Dedifferentiated amniotic fluid mesenchymal stem cell (primary cell): Measurements from ENCODE around the gene ATP9B.
"Not testable (repeated sequence)": the region's sequence is repeated elsewhere in the genome, so short reads cannot be mapped to it uniquely, and the experiment has no call there.

Experiments used
- DNase-seq: peaks from one replicate; pipeline ENCODE4 v3.0.0-alpha.2; 2016; ENCODE audit errors: extremely low spot score

ATP9B gene

DNA sequence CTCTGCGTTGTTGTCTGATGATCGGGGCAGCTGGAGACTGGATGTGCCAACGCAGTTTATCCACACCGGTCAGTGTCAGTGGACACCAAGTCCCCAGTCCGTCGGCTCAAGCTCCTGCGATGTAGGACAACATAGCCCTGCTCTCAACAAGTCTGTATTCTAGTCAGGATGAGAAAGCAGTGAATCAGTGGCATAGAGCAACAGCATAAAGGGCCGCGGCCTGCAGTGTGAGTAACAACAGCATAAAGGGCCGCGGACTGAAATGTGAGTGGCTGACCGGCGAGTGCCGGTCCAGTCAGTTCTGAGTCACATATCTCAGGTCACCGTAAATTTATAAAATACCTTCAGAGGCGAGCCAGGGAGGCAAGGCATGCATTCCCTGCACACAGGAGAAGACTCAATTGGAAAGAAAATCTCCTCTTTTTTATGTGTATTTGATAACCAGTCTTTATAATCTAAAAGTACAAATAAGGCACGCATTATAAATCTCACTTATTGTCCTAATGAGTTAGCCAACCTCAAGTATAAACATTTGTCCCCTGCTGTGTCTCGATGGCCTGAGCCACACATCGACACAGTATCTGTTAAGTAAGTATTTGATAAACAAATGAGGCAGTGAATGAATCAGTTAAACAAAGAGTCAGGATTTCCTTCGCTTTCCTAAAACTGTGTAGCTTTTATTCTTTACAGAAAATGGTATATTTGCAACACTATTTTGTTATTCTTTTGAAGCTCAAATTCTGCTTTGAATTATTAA is 292.8 kb downstream of the ATP9B start:
- DNase-seq, result no peak

- DNase-seq, result no peak
These were observed 296.5 kb downstream of the ATP9B start for GRCh38 chr18:79365701-79366100.

GRCh38 chr18:79366177-79367094 is 297.2 kb downstream of the ATP9B start:
- DNase-seq, result peak; percentile 61

GRCh38 chr18:79367480-79367879 is 298.3 kb downstream of the ATP9B start:
- no peak for DNase-seq

DNA sequence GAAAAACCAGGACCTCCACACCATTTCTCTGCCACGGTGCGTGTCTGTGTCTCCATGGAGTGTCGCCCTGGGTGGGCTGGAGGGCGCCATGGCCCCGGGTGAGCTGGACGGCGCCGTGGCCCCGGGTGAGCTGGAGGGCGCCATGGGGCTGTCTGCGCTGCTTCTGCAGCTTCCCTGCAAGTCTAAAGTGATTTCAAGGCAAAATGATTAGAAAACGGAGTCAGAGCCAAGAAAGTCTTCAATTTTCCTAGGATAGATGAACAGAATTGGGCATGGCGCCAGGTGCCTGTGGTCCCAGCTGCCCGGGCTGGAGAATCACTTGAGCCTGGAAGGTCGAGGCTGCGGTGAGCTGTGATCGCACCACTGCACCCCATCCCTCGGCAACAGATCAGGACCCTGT is 298.8 kb downstream of the ATP9B start:
- DNase-seq, result no peak

DNA sequence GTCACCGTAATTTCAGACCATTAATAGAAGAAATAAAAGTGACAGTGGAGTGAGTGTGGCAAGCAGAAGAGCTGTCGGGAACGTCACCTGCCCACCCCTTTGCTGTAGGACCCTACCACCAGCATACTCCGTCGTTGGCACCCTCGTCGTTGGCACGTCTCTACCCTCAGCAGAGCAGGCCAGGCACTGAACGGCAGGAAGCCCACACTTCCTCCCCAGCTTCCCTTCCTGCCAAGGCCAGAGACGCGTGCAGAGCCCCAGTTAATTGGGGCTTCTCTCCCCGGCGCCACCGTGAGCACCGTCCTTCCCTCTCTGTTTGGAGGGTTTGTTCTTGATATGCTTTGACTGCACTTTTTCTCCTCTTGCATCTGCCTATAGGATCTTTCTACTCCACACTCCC is 299.5 kb downstream of the ATP9B start:
- no peak for DNase-seq

DNA sequence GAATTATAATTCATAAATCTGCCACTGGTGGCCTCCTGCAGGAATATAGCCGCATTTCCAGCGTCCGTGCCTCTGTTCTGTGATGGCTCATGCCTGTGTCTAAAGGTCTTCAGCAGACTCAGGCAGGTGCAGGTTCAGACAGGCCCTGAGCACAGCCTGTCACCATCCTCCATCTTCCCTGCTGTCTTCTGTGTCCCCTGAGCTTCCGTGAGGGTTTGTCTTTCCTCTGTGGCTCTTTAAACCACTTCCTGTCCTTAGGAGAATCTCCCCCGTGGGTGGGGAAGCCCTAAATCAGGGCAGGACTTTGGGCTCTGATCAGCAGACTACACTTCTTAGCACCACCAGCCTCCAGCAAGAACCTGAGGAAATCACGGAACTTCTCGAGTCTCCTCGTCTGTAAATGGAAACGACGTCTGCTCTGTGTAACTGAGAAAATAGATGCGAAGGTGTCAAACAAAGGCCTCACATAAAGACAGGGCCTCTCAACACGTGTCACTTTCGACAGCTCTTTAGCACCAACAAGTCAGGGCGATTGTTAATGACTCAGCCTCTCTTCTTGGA is 302.4 kb downstream of the ATP9B start:
- DNase-seq, result no peak

GRCh38 chr18:79372461-79372860 is 303.3 kb downstream of the ATP9B start:
- DNase-seq, result no peak

- no peak for DNase-seq
These were observed 303.8 kb downstream of the ATP9B start for GRCh38 chr18:79372991-79373390.

DNA sequence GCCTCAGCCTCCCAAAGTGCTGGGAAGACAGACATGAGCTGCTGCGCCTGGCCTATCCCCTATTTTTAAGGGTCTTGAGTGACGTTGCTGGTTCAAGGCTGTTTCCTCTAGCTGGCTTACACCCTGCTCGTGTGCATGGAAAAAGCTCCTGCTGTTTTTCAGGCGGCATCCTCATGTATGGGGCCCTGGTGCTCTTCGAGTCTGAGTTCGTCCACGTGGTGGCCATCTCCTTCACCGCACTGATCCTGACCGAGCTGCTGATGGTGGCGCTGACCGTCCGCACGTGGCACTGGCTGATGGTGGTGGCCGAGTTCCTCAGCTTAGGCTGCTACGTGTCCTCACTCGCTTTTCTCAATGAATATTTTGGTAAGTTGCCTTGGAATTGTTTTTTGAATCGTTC is 304.5 kb downstream of the ATP9B start:
- no peak for DNase-seq

GRCh38 chr18:79374408-79375171 is 305.4 kb downstream of the ATP9B start:
- no peak for DNase-seq

- no peak for DNase-seq
These were observed 306.4 kb downstream of the ATP9B start for GRCh38 chr18:79375441-79376154.

DNA sequence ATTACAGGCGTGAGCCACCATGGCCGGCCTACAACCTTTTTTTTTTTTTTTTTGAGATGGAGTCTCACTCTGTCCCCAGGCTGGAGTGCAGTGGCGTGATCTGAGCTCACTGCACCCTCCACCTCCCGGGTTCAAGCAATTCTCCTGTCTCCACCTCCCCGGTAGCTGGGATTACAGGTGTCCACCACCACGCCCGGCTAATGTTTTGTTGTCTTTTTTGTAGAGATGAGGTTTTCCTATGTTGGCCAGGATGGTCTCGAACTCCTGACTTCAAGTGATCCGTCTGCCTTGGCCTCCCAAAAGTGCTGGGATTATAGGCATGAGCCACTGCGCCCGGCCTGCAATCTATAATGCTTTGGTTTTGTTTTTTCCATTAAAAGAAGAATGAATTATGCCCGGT is 307.5 kb downstream of the ATP9B start:
- not testable (repeated sequence) for DNase-seq

DNA sequence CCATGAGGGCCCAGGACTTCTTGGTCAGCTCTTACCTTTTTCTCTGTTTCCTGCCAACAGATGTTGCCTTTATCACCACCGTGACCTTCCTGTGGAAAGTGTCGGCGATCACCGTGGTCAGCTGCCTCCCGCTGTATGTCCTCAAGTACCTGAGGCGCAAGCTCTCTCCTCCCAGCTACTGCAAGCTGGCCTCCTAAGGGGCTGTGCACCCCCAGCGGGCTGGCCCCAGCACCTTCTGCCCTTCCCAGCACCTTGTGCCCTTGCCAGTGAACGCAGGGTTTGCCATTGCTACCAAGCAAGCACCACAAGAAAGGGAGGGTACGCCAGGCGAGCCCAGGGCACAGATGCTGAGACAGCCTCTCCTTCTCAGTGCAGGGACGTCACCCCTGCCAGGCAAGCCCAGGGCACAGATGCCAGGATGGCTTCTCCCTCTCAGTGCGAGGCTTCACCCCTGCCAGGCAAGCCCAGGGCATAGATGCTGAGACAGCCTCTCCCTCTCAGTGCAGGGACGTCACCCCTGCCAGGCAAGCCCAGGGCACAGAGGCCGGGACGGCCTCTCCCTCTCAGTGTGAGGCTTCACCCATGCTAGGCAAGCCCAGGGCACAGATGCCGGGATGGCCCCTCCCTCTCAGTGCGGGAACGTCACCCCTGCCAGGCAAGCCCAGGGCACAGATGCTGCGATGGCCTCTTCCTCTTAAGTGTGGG is 308.1 kb downstream of the ATP9B start:
- no peak for DNase-seq

DNA sequence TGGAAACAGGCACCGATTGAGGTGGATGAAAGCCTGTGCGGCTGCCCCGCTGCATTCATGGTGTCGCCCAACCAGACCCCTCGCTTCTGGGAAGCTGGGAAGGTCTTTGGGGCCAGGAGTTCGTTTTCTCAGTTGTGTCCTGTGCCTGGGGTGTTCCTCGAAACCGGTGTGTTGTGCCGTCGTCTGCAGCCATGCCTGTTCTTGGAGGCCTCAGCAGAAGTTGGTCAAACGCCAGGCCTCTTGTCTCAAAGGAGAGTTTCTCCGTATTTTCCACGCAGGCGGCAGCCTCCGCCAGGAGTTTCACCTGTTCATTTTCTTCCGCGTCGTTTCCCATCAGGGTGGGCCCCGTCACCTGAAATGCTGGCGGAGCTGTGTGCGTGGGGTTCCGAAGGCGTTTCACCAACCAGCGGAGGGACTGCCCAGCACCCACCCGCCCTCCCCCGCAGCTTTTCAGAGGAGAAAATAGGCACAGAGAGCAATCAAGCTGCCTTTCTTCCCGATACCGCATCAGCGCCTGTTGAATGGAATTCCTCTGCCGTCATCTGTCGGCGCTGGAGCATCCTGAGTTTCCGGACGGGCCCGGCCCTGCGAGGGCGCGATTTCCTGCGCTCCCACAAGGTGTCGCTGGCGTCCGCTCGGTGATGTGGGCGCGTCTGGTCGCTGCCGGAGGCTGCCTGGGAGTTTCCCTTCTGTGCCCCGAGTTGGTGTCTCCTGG is 309.5 kb downstream of the ATP9B start:
- DNase-seq, result peak; percentile 35

GRCh38 chr18:79379251-79379905 is 310.2 kb downstream of the ATP9B start:
- DNase-seq, result no peak

DNA sequence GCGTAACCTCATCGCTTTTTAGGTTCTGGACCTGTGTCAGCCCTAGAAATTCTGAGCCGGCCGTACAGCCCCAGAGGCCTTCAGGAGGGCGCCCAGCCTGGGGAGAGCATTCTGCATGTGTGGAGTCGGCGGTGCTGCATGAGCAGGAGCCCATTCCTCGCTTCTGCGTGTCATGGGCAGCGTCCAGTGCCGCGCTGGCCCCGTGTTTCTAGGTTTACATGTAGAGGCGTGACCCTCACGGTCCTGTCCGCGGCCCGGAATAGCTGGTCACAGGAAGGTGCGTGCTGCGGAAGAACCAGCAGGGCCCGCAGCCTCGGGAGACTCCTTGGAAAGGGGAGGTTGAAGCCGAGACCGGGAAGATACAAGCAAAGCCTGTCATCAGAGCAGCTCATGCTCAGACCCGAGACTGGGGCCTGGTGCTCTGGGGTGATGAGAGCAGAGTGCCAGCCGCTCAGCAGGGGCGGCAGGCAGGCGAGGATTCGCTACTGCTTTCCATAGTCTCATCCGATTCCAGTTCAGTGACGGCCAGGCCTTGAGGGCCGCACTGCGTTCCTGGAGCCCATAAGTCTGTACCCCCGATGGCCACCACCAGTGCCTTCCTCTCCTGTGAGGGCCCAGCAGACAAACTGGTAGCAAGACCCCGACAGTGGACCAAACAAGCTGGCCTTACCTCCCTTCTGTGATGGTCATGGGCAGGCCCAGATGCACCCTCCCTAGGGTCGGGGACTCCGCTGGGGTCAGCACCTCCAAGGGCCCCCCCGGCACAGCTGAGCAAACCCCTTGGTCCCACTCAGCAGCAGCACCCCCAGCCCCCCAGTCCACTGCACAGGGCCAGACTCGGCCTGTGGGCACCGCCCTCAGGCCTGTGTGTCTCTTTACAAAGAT is 311.0 kb downstream of the ATP9B start:
- no peak for DNase-seq
